GM11168 (cell line): ENCODE measurements around the gene LRRK1.

Source experiments
- in situ Hi-C: fragments of 300-500 bp; cut with MboI; formaldehyde crosslinking; loops from one replicate; pipeline ENCODE4 v1.12.0; 2022; ENCODE audit warnings: low sequenced_read_pairs; ENCODE audit not compliant: unreplicated experiment

The LRRK1 gene

GRCh38 chr15:100951965-100952364 is 32.8 kb downstream of the LRRK1 start:
- in situ Hi-C loops: no loop called here

DNA sequence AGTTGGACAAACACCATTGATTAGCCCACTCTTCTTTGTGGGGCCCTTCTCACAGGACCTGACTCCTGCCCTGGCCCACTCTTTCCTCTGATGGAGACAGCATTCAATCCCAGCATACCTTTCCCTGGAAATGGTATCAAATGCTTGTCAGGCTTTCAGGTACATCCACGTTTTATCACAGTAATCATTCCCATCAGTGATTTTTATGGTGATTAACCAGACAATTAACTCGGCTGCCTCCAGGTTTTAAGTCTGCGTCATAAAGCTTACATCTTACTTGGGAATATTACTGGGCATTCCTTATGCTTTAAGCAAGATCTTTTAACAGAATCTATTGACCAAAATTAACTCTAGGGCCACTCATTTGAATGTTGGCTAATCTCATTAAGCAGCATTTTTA is 33.4 kb downstream of the LRRK1 start:
- in situ Hi-C loops: no loop called here

- in situ Hi-C loops: no loop called here
Observed at GRCh38 chr15:100958326-100959065, 39.3 kb downstream of the LRRK1 start.

GRCh38 chr15:100959066-100960050 is 40.2 kb downstream of the LRRK1 start:
- in situ Hi-C loops: no loop called here

GRCh38 chr15:100966997-100967396 is 47.8 kb downstream of the LRRK1 start:
- in situ Hi-C loops: no loop called here

DNA sequence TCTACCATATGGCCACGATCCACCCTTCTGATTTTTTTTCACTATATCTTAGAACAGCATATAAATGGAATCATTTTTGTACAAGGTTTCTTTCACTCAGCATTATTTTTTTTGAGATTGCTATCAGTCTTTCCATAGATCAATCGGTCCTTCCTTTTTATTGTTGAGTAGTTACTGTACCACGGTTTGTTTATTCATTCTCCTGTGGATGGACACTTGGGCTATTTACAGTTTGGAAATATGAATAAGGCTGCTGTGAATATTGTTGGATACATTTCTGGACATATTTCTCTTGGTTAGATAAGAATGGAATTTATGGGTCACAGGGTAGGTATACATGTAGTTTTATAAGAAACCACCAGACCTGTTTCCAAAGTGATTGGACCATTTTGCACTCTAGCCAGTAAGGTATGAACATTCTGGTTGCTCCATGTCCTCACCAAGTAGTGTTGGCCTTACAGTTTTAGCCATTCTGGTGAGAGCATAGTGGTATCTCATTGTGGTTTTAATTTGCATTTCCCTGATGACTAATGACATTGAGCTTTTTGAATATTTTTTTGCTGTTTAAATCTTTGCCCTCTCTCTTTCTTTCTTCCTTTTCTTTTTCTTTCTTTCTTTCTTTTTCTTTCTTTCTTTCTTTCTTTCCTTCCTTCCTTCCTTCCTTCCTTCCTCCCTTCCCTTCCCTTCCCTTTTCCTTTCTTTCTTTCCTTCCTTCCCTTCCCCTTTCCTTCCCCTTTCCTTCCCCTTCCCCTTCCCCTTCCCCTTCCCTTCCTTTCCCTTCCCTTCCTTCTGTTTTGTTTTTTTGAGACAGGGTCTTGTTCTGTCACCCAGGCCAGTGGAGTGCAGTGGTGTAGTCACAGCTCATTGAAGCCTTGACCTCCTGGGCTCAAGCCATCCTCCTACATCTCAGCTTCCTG is 49.2 kb downstream of the LRRK1 start:
- in situ Hi-C loops: no loop called here

GRCh38 chr15:100972975-100973350 is 53.8 kb downstream of the LRRK1 start:
- in situ Hi-C loops: no loop called here

DNA sequence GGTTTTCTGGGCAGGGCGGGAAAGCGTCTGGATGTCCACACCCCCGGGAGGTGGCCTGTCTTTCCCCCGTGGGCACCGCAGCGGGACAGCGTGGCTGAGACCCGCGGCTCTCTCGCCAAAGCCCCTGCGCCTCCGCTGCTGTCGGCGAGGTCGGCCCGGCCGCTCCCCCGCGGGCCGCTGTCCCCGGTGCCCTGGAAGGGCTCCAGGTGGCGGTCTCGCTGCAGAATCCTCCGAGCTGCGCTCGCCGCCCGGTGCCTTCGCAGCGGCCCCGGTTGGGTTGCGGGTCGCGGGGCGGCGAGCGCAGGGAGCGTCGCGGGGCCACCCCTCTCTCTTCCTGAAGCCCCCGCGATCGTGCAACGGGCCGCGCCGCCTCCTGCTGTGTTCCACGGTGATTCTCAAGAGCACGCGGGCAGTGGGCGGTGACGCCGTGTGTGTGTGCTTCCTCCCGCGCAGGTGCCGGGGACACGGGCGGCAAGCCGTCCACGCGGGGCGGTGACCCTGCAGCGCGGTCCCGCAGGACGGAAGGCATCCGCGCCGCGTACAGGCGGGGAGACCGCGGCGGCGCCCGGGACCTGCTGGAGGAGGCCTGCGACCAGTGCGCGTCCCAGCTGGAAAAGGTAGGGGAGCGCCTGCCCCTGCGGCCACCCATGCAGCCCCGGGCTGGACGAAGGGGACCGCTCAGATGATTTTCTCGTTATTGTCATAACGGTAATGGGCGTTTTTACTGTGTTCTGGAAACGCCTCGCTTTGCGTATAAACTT is 54.4 kb downstream of the LRRK1 start:
- in situ Hi-C loops: no loop called here

DNA sequence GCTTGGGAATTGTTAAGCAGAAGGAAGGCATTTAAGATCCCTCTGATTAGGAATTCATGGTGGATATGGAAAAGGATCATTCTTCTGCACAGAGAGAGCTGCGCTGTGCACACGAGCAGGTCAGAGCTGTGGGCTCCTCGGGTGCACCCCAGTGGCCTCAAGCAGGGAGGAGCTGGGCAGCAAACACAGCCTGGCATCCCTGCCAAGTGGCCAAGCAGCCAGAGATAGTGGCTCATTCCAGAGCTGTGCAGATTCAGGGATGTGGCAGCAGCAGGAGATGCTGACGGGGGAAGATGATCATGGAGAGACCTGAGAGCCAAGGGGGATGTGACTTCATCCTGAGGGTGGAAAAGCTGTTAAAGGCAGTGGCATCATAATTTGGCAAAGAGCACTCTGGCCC is 55.9 kb downstream of the LRRK1 start:
- in situ Hi-C loops: no loop called here

GRCh38 chr15:100980410-100981046 is 61.4 kb downstream of the LRRK1 start:
- in situ Hi-C loops: no loop called here

DNA sequence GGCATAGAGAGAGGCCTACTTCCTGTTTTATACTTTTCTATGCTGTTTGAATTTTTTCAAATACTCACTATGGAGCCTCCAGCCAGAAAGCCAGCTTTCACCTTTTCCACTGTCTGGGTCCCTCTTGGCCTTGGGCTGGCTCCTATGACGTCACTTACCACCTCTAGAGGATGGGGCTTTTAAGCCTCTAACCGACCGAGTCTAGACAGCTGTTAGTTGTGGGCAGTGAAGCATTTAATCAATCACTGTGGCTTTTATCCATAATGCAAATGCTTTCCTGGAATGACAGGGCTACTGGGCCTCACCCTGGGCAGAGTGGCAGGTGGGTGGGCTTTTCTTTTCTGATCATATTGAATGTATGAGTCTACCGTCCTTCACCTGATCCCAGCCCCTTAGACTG is 61.9 kb downstream of the LRRK1 start:
- in situ Hi-C loops: no loop called here

GRCh38 chr15:100983221-100983620 is 64.1 kb downstream of the LRRK1 start:
- in situ Hi-C loops: no loop called here

GRCh38 chr15:100985401-100985800 is 66.2 kb downstream of the LRRK1 start:
- in situ Hi-C loops: no loop called here

- in situ Hi-C loops: no loop called here
Observed at GRCh38 chr15:100986158-100986896, 67.2 kb downstream of the LRRK1 start.

GRCh38 chr15:100987143-100987542 is 68.0 kb downstream of the LRRK1 start:
- in situ Hi-C loops: no loop called here

- in situ Hi-C loops: no loop called here
Observed at GRCh38 chr15:100988297-100988696, 69.1 kb downstream of the LRRK1 start.

GRCh38 chr15:100988857-100989256 is 69.7 kb downstream of the LRRK1 start:
- in situ Hi-C loops: no loop called here

DNA sequence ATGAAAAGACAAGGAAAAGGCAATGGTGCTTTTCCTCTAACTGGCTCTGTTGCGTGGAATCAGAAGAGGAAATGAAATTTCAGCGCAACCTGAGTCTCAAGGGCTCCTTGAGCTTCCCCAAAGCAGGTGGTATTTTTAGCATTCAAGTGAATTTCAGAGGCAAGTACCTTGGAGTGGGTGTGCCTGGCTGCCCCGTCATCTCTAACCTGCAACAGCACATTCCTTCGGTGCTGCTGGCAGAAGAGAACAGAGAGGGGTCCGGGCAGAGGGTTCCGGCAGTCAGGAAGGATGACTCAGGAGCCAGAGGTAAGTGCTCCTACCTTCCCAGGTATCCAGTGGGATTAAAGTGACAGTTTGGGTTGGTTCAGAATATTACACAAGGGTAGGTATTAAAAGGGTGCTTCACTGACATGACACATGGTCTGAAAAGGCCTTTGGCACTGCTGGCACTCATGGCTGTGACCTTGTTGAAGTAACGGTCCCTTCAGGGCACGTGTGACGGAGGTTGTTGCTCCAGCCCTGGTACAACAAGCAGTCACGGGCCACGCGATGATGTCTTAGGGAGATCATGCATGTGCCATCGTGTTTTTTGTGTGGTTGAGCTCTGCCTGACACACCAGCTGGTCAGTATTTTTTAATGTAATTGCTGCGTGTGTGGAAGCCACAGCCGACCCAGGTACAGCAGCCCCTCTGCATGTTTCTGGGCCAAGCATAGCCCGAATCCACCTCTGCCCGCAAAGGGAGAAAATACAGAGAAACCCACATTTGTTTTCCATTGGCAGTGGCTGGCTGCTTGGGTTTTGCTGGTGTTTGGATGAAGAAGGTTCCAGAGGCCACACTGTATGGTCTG is 75.7 kb downstream of the LRRK1 start:
- in situ Hi-C loops: no loop called here
